GM12878 (cell line): ENCODE data around the gene LDLRAD3. TPM values are rescaled to one million over a fixed set of nuclear protein-coding genes. Genes with fewer than 3 reads are reported as not detected.

Source experiments
- ATAC-seq: fragments of 200-7000 bp; cut with Tn5 transposase; 3 replicates; pipeline ENCODE4 v1.9.1; 2020; ENCODE audit warnings: mild to moderate bottlenecking, moderate library complexity
- BruUV-seq: library from RNA; stranded (reverse); fragments of 400-500 nt; replicated peaks from 2 replicates; lab custom pipeline; 2021; lab: Mats Ljungman, UMichigan
- CTCF ChIA-PET: fragments of 300-600 bp; sonication (Branson Sonifier 250); formaldehyde crosslinking; extraction: SDS; loops from one replicate; lab custom pipeline; 2021; ENCODE audit warnings: inconsistent platforms; lab: Yijun Ruan, JAX
- POLR2A ChIA-PET: fragments of 350-600 bp; formaldehyde crosslinking; extraction: SDS; loops from one replicate; lab custom pipeline; 2021; ENCODE audit warnings: inconsistent platforms; lab: Charles Lee
- RAD21 ChIA-PET: fragments of 300-600 bp; sonication (Branson Sonifier 250); formaldehyde crosslinking; loops from one replicate; lab custom pipeline; 2023; ENCODE audit warnings: antibody characterized with exemption; ENCODE audit not compliant: unreplicated experiment; lab: Charles Lee
- SMC1A ChIA-PET: fragments of 300-600 bp; sonication (Branson Sonifier 250); formaldehyde crosslinking; loops from one replicate; lab custom pipeline; 2023; ENCODE audit not compliant: unreplicated experiment, uncharacterized antibody; lab: Charles Lee
- DNase-seq: peaks from one replicate; pipeline ENCODE4 v3.0.0-alpha.2; 2011; ENCODE audit warnings: low read depth, low spot score
- FAIRE-seq: peaks from 3 replicates; lab custom pipeline; 2011; peaks lifted over from hg19 to GRCh38; lab: Jason Lieb, UNC
- H2AFZ ChIP-seq: 2 replicates; pipeline ENCODE4 v1.6.0; 2011; ENCODE audit warnings: low read depth, low read length, control low read depth; ENCODE audit not compliant: control insufficient read depth
- H3K27ac ChIP-seq: 2 replicates; pipeline ENCODE4 v1.5.1; 2011; ENCODE audit warnings: control low read depth; ENCODE audit not compliant: control insufficient read depth, insufficient read depth
- H3K27me3 ChIP-seq, 2 experiments: replicated peaks in 1 of 2; 2 replicates each; pipeline versions ENCODE4 v1.6.0 to v1.6.1; 2011; ENCODE audit warnings: low read length in 1 of 2; ENCODE audit not compliant: control insufficient read depth in 2 of 2, insufficient read depth in 2 of 2
- H3K36me3 ChIP-seq, 2 experiments: 2 replicates each; pipeline ENCODE4 v1.5.1; 2011; ENCODE audit warnings: low read length in 1 of 2; ENCODE audit not compliant: control insufficient read depth in 2 of 2, insufficient read depth in 2 of 2
- H3K4me1 ChIP-seq: 2 replicates; pipeline ENCODE4 v1.6.1; 2011; ENCODE audit warnings: mild to moderate bottlenecking, low read length, moderate library complexity, mixed read lengths; ENCODE audit not compliant: control insufficient read depth, insufficient read depth
- H3K4me2 ChIP-seq: 2 replicates; pipeline ENCODE4 v1.6.0; 2011; ENCODE audit warnings: control low read depth; ENCODE audit not compliant: control insufficient read depth, insufficient read depth
- H3K4me3 ChIP-seq: fragments of 200-600 bp; sonication (generic); 2 replicates; pipeline ENCODE4 v1.5.1; 2016
- H3K79me2 ChIP-seq: 2 replicates; pipeline ENCODE4 v1.6.0; 2011; ENCODE audit warnings: low read length; ENCODE audit not compliant: control insufficient read depth, insufficient read depth
- H3K9ac ChIP-seq: 2 replicates; pipeline ENCODE4 v1.8.0; 2011; ENCODE audit warnings: low read length, control low read depth, mixed read lengths; ENCODE audit not compliant: control insufficient read depth, insufficient read depth
- H3K9me3 ChIP-seq: replicated peaks from 3 replicates; pipeline ENCODE4 v1.5.1; 2011; ENCODE audit warnings: mild to moderate bottlenecking, low read length; ENCODE audit not compliant: control insufficient read depth, insufficient read depth
- H4K20me1 ChIP-seq: 2 replicates; pipeline ENCODE4 v1.6.0; 2011; ENCODE audit not compliant: control insufficient read depth, insufficient read depth
- BCLAF1 ChIP-seq: fragments of 450-650 bp; IDR thresholded peaks from 2 replicates; pipeline ENCODE4 v1.6.1; 2017; ENCODE audit warnings: antibody characterized with exemption, mild to moderate bottlenecking, moderate library complexity
- BHLHE40 ChIP-seq, 2 experiments: fragments of 450-650 bp in 1 of 2; IDR thresholded peaks; 2 replicates each; pipeline ENCODE4 v1.6.1; 2011 to 2017; ENCODE audit warnings: low read depth in 2 of 2, borderline replicate concordance in 1 of 2, improper control_type of control experiment in 1 of 2, low read length in 1 of 2, mild to moderate bottlenecking in 1 of 2
- E4F1 ChIP-seq: fragments of 450-650 bp; IDR thresholded peaks from 2 replicates; pipeline ENCODE4 v1.6.1; 2018; ENCODE audit warnings: borderline replicate concordance, mild to moderate bottlenecking; ENCODE audit not compliant: partially characterized antibody
- KDM1A ChIP-seq: fragments of 200-600 bp; sonication (generic); IDR thresholded peaks from 2 replicates; pipeline ENCODE4 v1.6.1; 2016; ENCODE audit warnings: borderline replicate concordance
- MEF2A ChIP-seq: IDR thresholded peaks from 2 replicates; pipeline ENCODE4 v1.6.1; 2011; ENCODE audit warnings: low read depth, mild to moderate bottlenecking, low read length, moderate library complexity; ENCODE audit not compliant: insufficient read depth
- MEF2B ChIP-seq: fragments of 450-650 bp; IDR thresholded peaks from 2 replicates; pipeline ENCODE4 v1.6.1; 2018; ENCODE audit warnings: mild to moderate bottlenecking, moderate library complexity; ENCODE audit not compliant: partially characterized antibody, poor library complexity, severe bottlenecking
- RELA ChIP-seq: fragments of 450-650 bp; IDR thresholded peaks from 2 replicates; pipeline ENCODE4 v1.8.0; 2014; ENCODE audit warnings: borderline replicate concordance; ENCODE audit not compliant: partially characterized antibody
- SMARCA5 ChIP-seq: fragments of 450-650 bp; IDR thresholded peaks from 2 replicates; pipeline ENCODE4 v1.6.1; 2017; ENCODE audit warnings: mild to moderate bottlenecking
- ZNF274 ChIP-seq: IDR thresholded peaks from one replicate; pipeline ENCODE4 v1.8.0; 2011; ENCODE audit not compliant: insufficient read length, insufficient read depth
- WGBS: methylation state at CpG from one replicate; pipeline ENCODE4 v1.1.6; 2016; ENCODE audit warnings: low lambda C conversion rate; ENCODE audit not compliant: insufficient replicate concordance, insufficient coverage; ENCODE audit errors: missing lambda C conversion rate; 5-methylcytosine and 5-hydroxymethylcytosine counted together
- in situ Hi-C: fragments of 300-500 bp; cut with MboI; formaldehyde crosslinking; loops from 9 replicates; pipeline ENCODE4 v1.14.3; 2018; ENCODE audit warnings: mixed read lengths
- intact Hi-C: fragments of 100-400 bp; cut with micrococcal nuclease; formaldehyde crosslinking; loops from one replicate; pipeline ENCODE4 v1.14.2; 2022; ENCODE audit not compliant: unreplicated experiment
- microRNA-seq: library from miRNA; unstranded; fragments of <30 nt; microRNA quantifications from one replicate; pipeline ENCODE4, GENCODE V29; 2018
- polyA plus RNA-seq, 11 experiments: library from polyadenylated mRNA; depleted of rRNA in 4 of 11; unstranded in 6 of 11; stranded (reverse) in 5 of 11; fragments of >200 nt; fragmentation: Nextera tagmentation in 4 of 11; fragmentation: Illumina TruSeq in 1 of 11; extraction: Ambion mirVana in 4 of 11; extraction: Trizol in 1 of 11; gene quantifications; 1 replicate in 1 of 11; 2 replicates in 10 of 11; pipeline versions ENCODE4 v1.2.1 to v1.2.3, GENCODE V29; 2011 to 2016; ENCODE audit warnings: inconsistent platforms in 2 of 11, missing spikeins in 2 of 11, low read depth in 1 of 11
- small RNA-seq: library from RNA; depleted of rRNA; stranded (forward); fragments of <200 nt; gene quantifications from one replicate; pipeline ENCODE3, GENCODE V24; 2014
- total RNA-seq, 4 experiments: library from RNA; depleted of rRNA in 3 of 4; stranded (reverse); fragments of >200 nt in 3 of 4; fragmentation: Illumina TruSeq in 1 of 4; extraction: Trizol in 1 of 4; gene quantifications; 2 replicates each; pipeline versions ENCODE4 v1.2.1 to v1.2.3, GENCODE V29; 2013 to 2021

The LDLRAD3 gene
- total and polyA plus RNA-seq, 10 of the 15 experiments (the other 5 are each of a cell fraction or from before 2014, with no cell fraction given): 2.5 to 17.2 (median 10.7) TPM

GRCh38 chr11:36280531-36280930 is 336.7 kb downstream of the LDLRAD3 start:
- CTCF ChIA-PET: interaction anchor here (0.7 to 1.2 kb wide), 4 partner anchors 15 to 217 kb away, joined by 3 to 4 read pairs (median 3); no protein-coding TSS in a partner anchor
- no peaks in the 10 kb centered on the region for H3K27me3 ChIP-seq
- H2AFZ ChIP-seq: no peak overlapping the region
- RAD21 ChIA-PET: no interaction called here
- no peak for ATAC-seq
- 95% methylated on average over 1 of the region's 1 CpG for WGBS
- no peaks in the 10 kb centered on the region for H3K4me1 ChIP-seq
- FAIRE-seq: no peak
- no peak for DNase-seq
- TF ChIP-seq SMARCA5: no peak
- no peak for TF ChIP-seq MEF2A
- no peak for TF ChIP-seq BHLHE40 (IDR thresholded peaks at IDR 0.05; ENCODE audit: borderline replicate concordance in 1 of 2, low read depth in 2 of 2, low read length in 1 of 2)
- TF ChIP-seq ZNF274: no peak
- TF ChIP-seq RELA: no peak
- no peak for TF ChIP-seq MEF2B
- TF ChIP-seq KDM1A: no peak
- no peak for TF ChIP-seq E4F1
- no peak for TF ChIP-seq BCLAF1
- no peaks in the 10 kb centered on the region for H4K20me1 ChIP-seq
- no peak overlapping the region for H3K9ac ChIP-seq
- peaks cover 0 to 3% of the 10 kb centered on the region in 2 experiments; a peak in 1 of 4 replicates for H3K36me3 ChIP-seq
- H3K4me2 ChIP-seq: no peak overlapping the region
- SMC1A ChIA-PET: no interaction called here
- H3K27ac ChIP-seq: no peak overlapping the region
- no TSS peak for BruUV-seq
- intact Hi-C loops: no loop called here
- H3K9me3 ChIP-seq: no peaks in the 10 kb centered on the region; the same call in 1 of the 3 replicates
- no peaks in the 10 kb centered on the region; the same call in 1 of the 2 replicates for H3K79me2 ChIP-seq
- in situ Hi-C loops: no loop called here
- POLR2A ChIA-PET: no interaction called here
- H3K4me3 ChIP-seq: no peak overlapping the region

Small RNA genes lying within 50 kb of the gene (microRNA-seq; reads per million reads assigned to microRNA genes)
- gene MIR3973: not detected

Small RNA genes lying within 50 kb of the gene (small RNA-seq; reads per million reads assigned to genes)
- not detected for gene MIR3973
